ENCODE measurements around the gene APBA3.

The APBA3 gene

GRCh38 chr19:3788996-3789778, 27.7 kb upstream of the APBA3 start:
- DNase-seq (ENCODE audit: low spot score): no peak

- no peak for DNase-seq (ENCODE audit: low spot score)
Measured at GRCh38 chr19:3785938-3786824, 24.7 kb upstream of the APBA3 start, which contains the start of gene MATK. Gene MATK (minus strand): TSS chr19:3786381. CDS start chr19:3785135, 1,246 bp downstream.

GRCh38 chr19:3785451-3785937, 24.0 kb upstream of the APBA3 start:
- no peak for DNase-seq (ENCODE audit: low spot score)

GRCh38 chr19:3784607-3785450, 23.3 kb upstream of the APBA3 start:
- peak; percentile 38 for DNase-seq (ENCODE audit: low spot score)

- no peak for DNase-seq (ENCODE audit: low spot score)
Measured at GRCh38 chr19:3783660-3784584, 22.4 kb upstream of the APBA3 start.

GRCh38 chr19:3782903-3783302, 21.4 kb upstream of the APBA3 start:
- no peak for DNase-seq (ENCODE audit: low spot score)

- no peak for DNase-seq (ENCODE audit: low spot score)
Measured at GRCh38 chr19:3782330-3782729, 20.8 kb upstream of the APBA3 start.

GRCh38 chr19:3781603-3782002, 20.1 kb upstream of the APBA3 start:
- no peak for DNase-seq (ENCODE audit: low spot score)

GRCh38 chr19:3780786-3781304, 19.4 kb upstream of the APBA3 start:
- no peak for DNase-seq (ENCODE audit: low spot score)

- no peak for DNase-seq (ENCODE audit: low spot score)
Measured at GRCh38 chr19:3778899-3779723, 17.6 kb upstream of the APBA3 start.

GRCh38 chr19:3778104-3778867, 16.8 kb upstream of the APBA3 start:
- no peak for DNase-seq (ENCODE audit: low spot score)

GRCh38 chr19:3776479-3777040, 15.1 kb upstream of the APBA3 start:
- DNase-seq (ENCODE audit: low spot score): no peak

GRCh38 chr19:3775831-3776230, 14.3 kb upstream of the APBA3 start:
- DNase-seq (ENCODE audit: low spot score): no peak

GRCh38 chr19:3775374-3775711, 13.9 kb upstream of the APBA3 start:
- DNase-seq (ENCODE audit: low spot score): no peak

- DNase-seq (ENCODE audit: low spot score): no peak
Measured at GRCh38 chr19:3774621-3775373, 13.3 kb upstream of the APBA3 start.

- no peak for DNase-seq (ENCODE audit: low spot score)
Measured at GRCh38 chr19:3773814-3774515, 12.5 kb upstream of the APBA3 start.

- DNase-seq (ENCODE audit: low spot score): no peak
Measured at GRCh38 chr19:3771906-3772455, 10.5 kb upstream of the APBA3 start, which contains the start of gene RAX2. Gene RAX2 (minus strand): TSS chr19:3772228. CDS start chr19:3771742, 486 bp downstream.
